Immature natural killer cell (primary cell): ENCODE results near the gene PHACTR1. TPM values are rescaled to one million over a fixed set of nuclear protein-coding genes. Genes with fewer than 3 reads are reported as not detected.
"Not testable (repeated sequence)": the region's sequence is repeated elsewhere in the genome, so short reads cannot be mapped to it uniquely, and the experiment has no call there.

Experiments
- DNase-seq, 3 donors: peaks; one replicate each; pipeline ENCODE4 v3.0.0; 2022; ENCODE audit warnings: mixed read lengths in 1 of 3
- H3K27ac Mint-ChIP-seq, 6 donors: one replicate each; pipeline ENCODE4 v1.8.0; 2020; ENCODE audit warnings: mixed read lengths in 6 of 6, mild to moderate bottlenecking in 5 of 6, inconsistent platforms in 4 of 6, moderate library complexity in 3 of 6
- H3K27me3 Mint-ChIP-seq, 3 donors: one replicate each; pipeline ENCODE4 v1.8.0; 2020 to 2021; ENCODE audit warnings: low read depth in 3 of 3, mild to moderate bottlenecking in 3 of 3, mixed read lengths in 3 of 3, moderate library complexity in 3 of 3, inconsistent platforms in 1 of 3
- H3K36me3 Mint-ChIP-seq, 3 donors: one replicate each; pipeline ENCODE4 v1.8.0; 2020; ENCODE audit warnings: mixed read lengths in 3 of 3, inconsistent platforms in 2 of 3, mild to moderate bottlenecking in 2 of 3
- H3K4me1 Mint-ChIP-seq, 2 donors: one replicate each; pipeline ENCODE4 v1.8.0; 2020; ENCODE audit warnings: inconsistent platforms in 2 of 2, mild to moderate bottlenecking in 2 of 2, mixed read lengths in 2 of 2, moderate library complexity in 1 of 2
- H3K4me3 Mint-ChIP-seq, 5 donors: one replicate each; pipeline ENCODE4 v1.8.0; 2020; ENCODE audit warnings: mild to moderate bottlenecking in 5 of 5, mixed read lengths in 5 of 5, inconsistent platforms in 3 of 5, moderate library complexity in 3 of 5
- H3K9me3 Mint-ChIP-seq, 6 donors: one replicate each; pipeline ENCODE4 v1.8.0; 2020; ENCODE audit warnings: mild to moderate bottlenecking in 6 of 6, mixed read lengths in 6 of 6, inconsistent platforms in 4 of 6, moderate library complexity in 3 of 6
- polyA plus RNA-seq, 3 donors: library from polyadenylated mRNA; unstranded; fragments of 300-500 nt; fragmentation: Illumina TruSeq; gene quantifications; one replicate each; pipeline ENCODE4 v1.2.3, GENCODE V29; 2021

Gene PHACTR1
- polyA plus RNA-seq, 3 donors from 2014 or later = 0.41 to 1.1 (median 0.43) TPM

GRCh38 chr6:12924911-12925310, 208.3 kb downstream of the PHACTR1 start:
- no peaks in the 10 kb centered on the region for H3K4me1 Mint-ChIP-seq
- H3K36me3 Mint-ChIP-seq = no peaks in the 10 kb centered on the region
- H3K9me3 Mint-ChIP-seq = no peaks in the 10 kb centered on the region
- no peak overlapping the region for H3K4me3 Mint-ChIP-seq
- peaks cover under 1 to 5% (median 3%) of the 10 kb centered on the region in 3 donors for H3K27me3 Mint-ChIP-seq
- no peak overlapping the region for H3K27ac Mint-ChIP-seq
- no peak for DNase-seq

GRCh38 chr6:12927746-12928145, 211.2 kb downstream of the PHACTR1 start:
- H3K4me1 Mint-ChIP-seq = no peaks in the 10 kb centered on the region
- no peaks in the 10 kb centered on the region for H3K36me3 Mint-ChIP-seq
- DNase-seq = no peak
- no peaks in the 10 kb centered on the region for H3K9me3 Mint-ChIP-seq
- no peak overlapping the region for H3K4me3 Mint-ChIP-seq
- H3K27me3 Mint-ChIP-seq = peaks cover 0 to 7% (median 2%) of the 10 kb centered on the region in 3 donors
- no peak overlapping the region for H3K27ac Mint-ChIP-seq

- DNase-seq = no peak
- Mint-ChIP-seq H3K4me3 (no peak overlapping the region), H3K9me3 (no peaks in the 10 kb centered on the region), H3K27me3 (peaks cover 0 to 7% (median 4%) of the 10 kb centered on the region in 3 donors), H3K4me1 (no peaks in the 10 kb centered on the region), H3K36me3 (no peaks in the 10 kb centered on the region), H3K27ac (no peak overlapping the region)
Observed at GRCh38 chr6:12929678-12930077, 213.1 kb downstream of the PHACTR1 start.

- no peak overlapping the region for H3K4me3 Mint-ChIP-seq
- no peak overlapping the region for H3K27ac Mint-ChIP-seq
- DNase-seq = no peak
- H3K4me1 Mint-ChIP-seq = no peaks in the 10 kb centered on the region
- H3K9me3 Mint-ChIP-seq = no peaks in the 10 kb centered on the region
- H3K36me3 Mint-ChIP-seq = no peaks in the 10 kb centered on the region
- H3K27me3 Mint-ChIP-seq = peaks cover 0 to 4% (median 3%) of the 10 kb centered on the region in 3 donors
Observed at GRCh38 chr6:12931639-12932038, 215.1 kb downstream of the PHACTR1 start.

- Mint-ChIP-seq H3K27me3 (peaks cover 0 to 3% (median 2%) of the 10 kb centered on the region in 3 donors), H3K4me3 (no peak overlapping the region), H3K9me3 (no peaks in the 10 kb centered on the region)
Observed at GRCh38 chr6:12935637-12936036, 219.1 kb downstream of the PHACTR1 start.

GRCh38 chr6:12937971-12938370, 221.4 kb downstream of the PHACTR1 start:
- Mint-ChIP-seq H3K4me1 (peaks cover 8 to 11% of the 10 kb centered on the region in 2 donors), H3K36me3 (no peaks in the 10 kb centered on the region), H3K27ac (no peak overlapping the region), H3K27me3 (peaks cover 0 to 2% (median 2%) of the 10 kb centered on the region in 3 donors), H3K4me3 (no peak overlapping the region), H3K9me3 (no peaks in the 10 kb centered on the region)
- DNase-seq = no peak

More at GRCh38 chr6:12935637-12936036, 219.1 kb downstream of the PHACTR1 start:
- DNase-seq = no peak
- H3K36me3 Mint-ChIP-seq = no peaks in the 10 kb centered on the region
- H3K27ac Mint-ChIP-seq = no peak overlapping the region
- H3K4me1 Mint-ChIP-seq = no peaks in the 10 kb centered on the region

- no peak for DNase-seq
- H3K27ac Mint-ChIP-seq = no peak overlapping the region
- H3K4me1 Mint-ChIP-seq = peaks cover 8 to 11% of the 10 kb centered on the region in 2 donors
- H3K9me3 Mint-ChIP-seq = no peaks in the 10 kb centered on the region
- H3K36me3 Mint-ChIP-seq = no peaks in the 10 kb centered on the region
- no peak overlapping the region for H3K4me3 Mint-ChIP-seq
- H3K27me3 Mint-ChIP-seq = peaks cover 0 to 4% (median 0%) of the 10 kb centered on the region in 3 donors
Observed at GRCh38 chr6:12939314-12939713, 222.7 kb downstream of the PHACTR1 start.

- no peak for DNase-seq
- H3K27me3 Mint-ChIP-seq = peaks cover 0 to 11% (median 2%) of the 10 kb centered on the region in 3 donors
- no peak overlapping the region for H3K27ac Mint-ChIP-seq
- no peak overlapping the region for H3K4me3 Mint-ChIP-seq
- no peaks in the 10 kb centered on the region for H3K36me3 Mint-ChIP-seq
- H3K4me1 Mint-ChIP-seq = peaks cover 8 to 11% of the 10 kb centered on the region in 2 donors
- H3K9me3 Mint-ChIP-seq = no peaks in the 10 kb centered on the region
Observed at GRCh38 chr6:12941422-12941821, 224.9 kb downstream of the PHACTR1 start.

GRCh38 chr6:12943549-12943948, 227.0 kb downstream of the PHACTR1 start:
- no peak overlapping the region for H3K4me3 Mint-ChIP-seq

GRCh38 chr6:12944001-12944400, 227.4 kb downstream of the PHACTR1 start:
- H3K27me3 Mint-ChIP-seq = peaks cover 0 to 10% (median 10%) of the 10 kb centered on the region in 3 donors

More at GRCh38 chr6:12943549-12943948, 227.0 kb downstream of the PHACTR1 start:
- H3K4me1 Mint-ChIP-seq = peaks cover 8 to 11% of the 10 kb centered on the region in 2 donors
- no peaks in the 10 kb centered on the region for H3K36me3 Mint-ChIP-seq
- H3K27me3 Mint-ChIP-seq = peaks cover 0 to 10% (median 10%) of the 10 kb centered on the region in 3 donors
- no peaks in the 10 kb centered on the region for H3K9me3 Mint-ChIP-seq
- no peak overlapping the region for H3K27ac Mint-ChIP-seq
- DNase-seq = no peak

GRCh38 chr6:12944528-12944927, 228.0 kb downstream of the PHACTR1 start:
- H3K27me3 Mint-ChIP-seq, DNase-seq, H3K4me3 Mint-ChIP-seq, H3K27ac Mint-ChIP-seq, H3K36me3 Mint-ChIP-seq, H3K9me3 Mint-ChIP-seq: not testable (repeated sequence)
- H3K4me1 Mint-ChIP-seq = peaks cover 8 to 11% of the 10 kb centered on the region in 2 donors

More at GRCh38 chr6:12944001-12944400, 227.4 kb downstream of the PHACTR1 start:
- H3K36me3 Mint-ChIP-seq = no peaks in the 10 kb centered on the region
- peaks cover 8 to 11% of the 10 kb centered on the region in 2 donors for H3K4me1 Mint-ChIP-seq
- no peak for DNase-seq
- no peaks in the 10 kb centered on the region for H3K9me3 Mint-ChIP-seq
- H3K4me3 Mint-ChIP-seq = no peak overlapping the region
- no peak overlapping the region for H3K27ac Mint-ChIP-seq

GRCh38 chr6:12947151-12947871, 230.7 kb downstream of the PHACTR1 start:
- DNase-seq = no peak
- H3K36me3 Mint-ChIP-seq = no peaks in the 10 kb centered on the region
- H3K27ac Mint-ChIP-seq = no peak overlapping the region
- H3K27me3 Mint-ChIP-seq = peaks cover 0 to 10% (median 10%) of the 10 kb centered on the region in 3 donors
- no peaks in the 10 kb centered on the region for H3K9me3 Mint-ChIP-seq
- H3K4me3 Mint-ChIP-seq = no peak overlapping the region
- no peaks in the 10 kb centered on the region for H3K4me1 Mint-ChIP-seq

- Mint-ChIP-seq H3K4me3 (no peak overlapping the region), H3K4me1 (no peaks in the 10 kb centered on the region), H3K36me3 (no peaks in the 10 kb centered on the region), H3K9me3 (no peaks in the 10 kb centered on the region), H3K27me3 (peaks cover 0 to 10% (median 9%) of the 10 kb centered on the region in 3 donors), H3K27ac (no peak overlapping the region)
- no peak for DNase-seq
Observed at GRCh38 chr6:12947967-12948366, 231.4 kb downstream of the PHACTR1 start.

- H3K36me3 Mint-ChIP-seq = no peaks in the 10 kb centered on the region
- H3K27ac Mint-ChIP-seq = no peak overlapping the region
- DNase-seq = no peak
- H3K9me3 Mint-ChIP-seq = no peaks in the 10 kb centered on the region
- no peak overlapping the region for H3K4me3 Mint-ChIP-seq
- H3K27me3 Mint-ChIP-seq = peaks cover under 1 to 16% (median 5%) of the 10 kb centered on the region in 3 donors
- H3K4me1 Mint-ChIP-seq = peaks cover 2 to 4% of the 10 kb centered on the region in 2 donors
Observed at GRCh38 chr6:12950976-12951375, 234.4 kb downstream of the PHACTR1 start.
